ENCODE measurements around the gene SUCNR1.

- TF ChIP-seq, protein P1, sequence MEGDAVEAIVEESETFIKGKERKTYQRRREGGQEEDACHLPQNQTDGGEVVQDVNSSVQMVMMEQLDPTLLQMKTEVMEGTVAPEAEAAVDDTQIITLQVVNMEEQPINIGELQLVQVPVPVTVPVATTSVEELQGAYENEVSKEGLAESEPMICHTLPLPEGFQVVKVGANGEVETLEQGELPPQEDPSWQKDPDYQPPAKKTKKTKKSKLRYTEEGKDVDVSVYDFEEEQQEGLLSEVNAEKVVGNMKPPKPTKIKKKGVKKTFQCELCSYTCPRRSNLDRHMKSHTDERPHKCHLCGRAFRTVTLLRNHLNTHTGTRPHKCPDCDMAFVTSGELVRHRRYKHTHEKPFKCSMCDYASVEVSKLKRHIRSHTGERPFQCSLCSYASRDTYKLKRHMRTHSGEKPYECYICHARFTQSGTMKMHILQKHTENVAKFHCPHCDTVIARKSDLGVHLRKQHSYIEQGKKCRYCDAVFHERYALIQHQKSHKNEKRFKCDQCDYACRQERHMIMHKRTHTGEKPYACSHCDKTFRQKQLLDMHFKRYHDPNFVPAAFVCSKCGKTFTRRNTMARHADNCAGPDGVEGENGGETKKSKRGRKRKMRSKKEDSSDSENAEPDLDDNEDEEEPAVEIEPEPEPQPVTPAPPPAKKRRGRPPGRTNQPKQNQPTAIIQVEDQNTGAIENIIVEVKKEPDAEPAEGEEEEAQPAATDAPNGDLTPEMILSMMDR (IDR thresholded peaks at IDR 0.05; ENCODE audit: borderline replicate concordance, extremely low read depth, low read length, poor library complexity, severe bottlenecking) = no peak
- TF ChIP-seq EZH2 (IDR thresholded peaks at IDR 0.05; ENCODE audit: borderline replicate concordance, low read depth, low read length, severe bottlenecking) = no peak
Observed at GRCh38 chr3:151900460-151900859, 27.0 kb downstream of the SUCNR1 start.
